GM10248 (cell line): ENCODE results near the gene EYA2.

Experiments
- CTCF ChIA-PET: fragments of 300-600 bp; sonication (Branson Sonifier 250); formaldehyde crosslinking; extraction: SDS; loops from one replicate; lab custom pipeline; 2021; ENCODE audit warnings: antibody characterized with exemption; lab: Yijun Ruan, JAX
- POLR2A ChIA-PET: fragments of 350-650 bp; sonication (Branson Sonifier 250); formaldehyde crosslinking; extraction: SDS; loops from one replicate; lab custom pipeline; 2020; ENCODE audit warnings: antibody characterized with exemption; lab: Yijun Ruan, JAX
- DNase-seq: peaks from one replicate; pipeline ENCODE4 v3.0.0; 2012; ENCODE audit errors: extremely low spot score
- TF ChIP-seq, protein P1 (sequence below): IDR thresholded peaks from 2 replicates; pipeline ENCODE4 v1.5.1; 2012; ENCODE audit warnings: mild to moderate bottlenecking, low read depth; ENCODE audit errors: extremely low read depth, missing control alignments, control extremely low read depth

Gene EYA2

DNA sequence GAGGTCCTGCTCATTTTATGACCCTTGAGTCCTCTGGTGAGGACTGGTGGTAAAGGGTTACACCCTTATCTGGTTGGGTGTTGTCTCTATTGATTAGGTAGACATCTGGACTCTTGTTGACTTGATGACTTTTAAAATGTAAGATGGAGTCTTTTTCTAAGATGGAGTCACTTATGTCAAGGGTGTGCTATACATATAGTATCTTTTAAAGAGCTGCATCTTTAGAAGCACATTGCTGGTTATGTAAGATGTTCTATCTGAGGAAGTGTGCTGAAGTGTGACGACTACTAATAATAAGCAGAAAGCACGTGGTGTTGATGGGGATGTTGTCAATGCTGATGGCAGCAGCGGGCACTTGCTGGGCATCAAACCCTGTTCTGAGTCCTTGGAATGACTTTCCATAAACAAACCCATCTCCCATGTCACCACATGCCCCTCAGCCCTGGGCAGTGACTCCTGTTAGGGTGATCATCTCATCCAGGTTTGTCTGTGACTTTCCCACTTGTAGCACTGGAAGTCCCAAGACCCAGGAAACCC lies 229.6 kb downstream of the EYA2 start:
- no peak for DNase-seq
- ChIA-PET POLR2A (no interaction called here), CTCF (interaction anchor here (1.2 kb wide), 1 partner anchor 24 kb away, joined by 3 read pairs; no protein-coding TSS in a partner anchor)
- TF ChIP-seq, protein P1, sequence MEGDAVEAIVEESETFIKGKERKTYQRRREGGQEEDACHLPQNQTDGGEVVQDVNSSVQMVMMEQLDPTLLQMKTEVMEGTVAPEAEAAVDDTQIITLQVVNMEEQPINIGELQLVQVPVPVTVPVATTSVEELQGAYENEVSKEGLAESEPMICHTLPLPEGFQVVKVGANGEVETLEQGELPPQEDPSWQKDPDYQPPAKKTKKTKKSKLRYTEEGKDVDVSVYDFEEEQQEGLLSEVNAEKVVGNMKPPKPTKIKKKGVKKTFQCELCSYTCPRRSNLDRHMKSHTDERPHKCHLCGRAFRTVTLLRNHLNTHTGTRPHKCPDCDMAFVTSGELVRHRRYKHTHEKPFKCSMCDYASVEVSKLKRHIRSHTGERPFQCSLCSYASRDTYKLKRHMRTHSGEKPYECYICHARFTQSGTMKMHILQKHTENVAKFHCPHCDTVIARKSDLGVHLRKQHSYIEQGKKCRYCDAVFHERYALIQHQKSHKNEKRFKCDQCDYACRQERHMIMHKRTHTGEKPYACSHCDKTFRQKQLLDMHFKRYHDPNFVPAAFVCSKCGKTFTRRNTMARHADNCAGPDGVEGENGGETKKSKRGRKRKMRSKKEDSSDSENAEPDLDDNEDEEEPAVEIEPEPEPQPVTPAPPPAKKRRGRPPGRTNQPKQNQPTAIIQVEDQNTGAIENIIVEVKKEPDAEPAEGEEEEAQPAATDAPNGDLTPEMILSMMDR: no peak

DNA sequence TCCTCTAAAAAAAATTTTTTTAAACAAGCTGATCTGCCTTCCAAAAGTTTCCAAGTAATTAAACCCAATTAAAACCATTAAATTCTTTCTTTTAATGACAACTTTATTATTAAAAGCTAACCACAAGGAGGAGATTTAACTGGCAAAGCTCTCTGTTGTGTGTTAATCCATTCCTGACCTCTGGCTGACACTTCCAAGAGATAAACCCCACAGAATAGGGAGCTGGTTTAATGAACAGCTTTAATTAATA lies 230.8 kb downstream of the EYA2 start:
- CTCF ChIA-PET: interaction anchor here (1.2 to 1.6 kb wide), 2 partner anchors 16 to 25 kb away, joined by 3 to 5 read pairs; no protein-coding TSS in a partner anchor
- POLR2A ChIA-PET: no interaction called here
- TF ChIP-seq, protein P1: no peak
- no peak for DNase-seq

DNA sequence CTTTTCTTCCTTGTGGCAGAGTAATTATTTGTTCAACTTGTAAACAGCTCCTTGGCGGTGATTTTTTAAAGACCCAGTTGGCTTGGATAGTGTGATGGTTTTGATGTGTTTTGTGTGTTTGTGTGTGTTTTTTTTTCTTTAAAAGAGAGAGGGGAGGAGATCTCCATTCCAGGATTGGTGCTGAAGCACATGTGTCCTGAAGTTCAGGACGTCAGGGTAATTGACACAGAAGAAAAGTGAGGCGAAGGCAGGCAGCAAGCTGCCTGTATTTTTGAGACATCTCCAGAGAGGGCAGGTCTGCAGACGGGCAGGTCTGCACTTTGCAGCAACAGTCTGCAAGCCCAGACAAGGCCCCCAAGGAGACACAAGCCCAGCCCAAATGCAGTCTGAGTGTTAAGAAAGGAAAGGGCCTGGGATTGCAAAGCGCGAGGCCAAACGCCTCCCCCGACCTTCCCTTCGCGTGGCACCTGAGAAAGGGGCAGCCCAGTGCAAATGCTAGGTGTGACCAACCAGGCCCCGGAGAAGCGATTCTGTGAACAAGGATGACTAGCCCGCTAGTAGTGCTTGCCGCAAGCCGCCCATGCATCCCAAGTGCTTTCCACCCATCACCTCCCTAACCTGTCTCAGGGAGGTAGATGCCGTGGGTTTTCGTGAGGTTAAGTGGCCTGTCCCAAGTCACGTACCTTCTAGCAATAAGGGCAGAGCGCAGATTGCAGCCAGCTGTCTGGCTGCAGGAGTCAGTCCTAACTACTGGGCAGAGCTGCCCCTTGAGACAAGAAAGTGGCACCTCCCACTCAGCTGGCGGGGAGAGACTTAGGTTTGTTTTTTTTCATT lies 231.3 kb downstream of the EYA2 start:
- TF ChIP-seq, protein P1: no peak
- POLR2A ChIA-PET: no interaction called here
- CTCF ChIA-PET: interaction anchor here (1.2 to 1.6 kb wide), 2 partner anchors 15 to 26 kb away, joined by 3 to 5 read pairs; no protein-coding TSS in a partner anchor
- DNase-seq: no peak

DNA sequence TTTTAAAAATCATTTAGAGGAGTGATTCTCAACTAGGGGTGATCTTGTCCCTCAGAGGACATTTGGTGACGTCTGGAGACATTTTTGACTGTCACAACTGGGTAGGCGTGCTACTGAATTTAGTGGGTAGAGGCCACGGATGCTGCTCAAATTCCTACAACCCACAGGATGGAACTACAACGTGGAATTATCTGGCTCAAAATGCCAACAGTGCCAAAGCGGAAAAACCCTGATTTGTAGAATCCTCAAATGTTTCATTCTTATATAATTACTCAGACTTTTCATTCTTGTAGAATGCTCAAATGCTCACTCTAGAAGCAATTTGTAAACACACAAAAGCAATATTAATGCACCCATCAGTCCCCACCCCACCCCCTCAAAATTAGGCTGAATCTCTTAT lies 232.1 kb downstream of the EYA2 start:
- DNase-seq: no peak
- TF ChIP-seq, protein P1: no peak
- ChIA-PET CTCF (no interaction called here), POLR2A (no interaction called here)

DNA sequence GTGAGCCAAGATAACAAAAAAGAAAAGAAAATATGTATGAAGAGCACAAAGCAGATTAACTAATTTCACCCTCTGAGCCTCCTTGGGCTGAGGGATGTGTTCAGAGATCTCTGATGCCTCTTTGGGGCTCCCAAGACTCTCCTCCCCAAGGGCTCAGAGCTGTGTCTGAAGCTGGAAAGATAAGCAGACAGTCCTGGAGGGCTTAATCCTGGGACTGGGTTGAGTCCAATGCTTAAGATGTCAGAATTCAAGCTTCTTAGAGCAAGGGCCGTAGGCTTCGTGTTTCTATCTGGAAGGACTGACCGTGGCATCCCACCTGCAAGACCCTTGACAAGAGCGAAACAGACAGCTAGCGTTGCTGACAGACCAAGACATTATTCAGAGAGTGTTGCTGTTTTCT lies 232.9 kb downstream of the EYA2 start:
- CTCF ChIA-PET: interaction anchor here (1.0 to 1.5 kb wide), 3 partner anchors 9 to 69 kb away, joined by 3 to 5 read pairs (median 3); no protein-coding TSS in a partner anchor
- no peak for DNase-seq
- POLR2A ChIA-PET: no interaction called here
- TF ChIP-seq, protein P1: no peak

DNA sequence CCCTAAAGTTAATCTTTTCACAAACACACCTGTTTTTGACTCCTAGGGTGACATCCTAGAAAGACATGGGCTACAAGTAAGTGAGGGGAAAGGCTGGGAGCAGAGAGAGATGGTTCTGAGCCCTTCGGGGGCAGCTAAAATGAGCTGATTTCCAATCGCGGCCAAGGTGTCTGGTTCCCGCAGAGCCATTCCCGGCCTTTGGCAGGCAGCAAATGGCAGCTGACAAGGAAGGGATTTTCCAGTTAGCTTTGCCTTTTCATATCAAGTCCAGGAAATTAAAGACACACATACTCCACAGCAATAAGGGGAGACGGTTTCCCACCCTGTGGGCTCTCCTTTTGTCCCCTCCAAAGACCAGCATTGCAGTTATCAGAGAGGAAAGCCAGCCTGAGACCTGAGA lies 233.4 kb downstream of the EYA2 start:
- DNase-seq: no peak
- TF ChIP-seq, protein P1: no peak
- CTCF ChIA-PET: interaction anchor here (1.0 to 1.5 kb wide), 3 partner anchors 9 to 69 kb away, joined by 3 to 5 read pairs (median 3); no protein-coding TSS in a partner anchor
- POLR2A ChIA-PET: no interaction called here
